C4-2B (cell line): ENCODE measurements around the gene SMAP2.

Experiments used
- H3K27ac ChIP-seq: fragments of 450-650 bp; 2 replicates; pipeline ENCODE4 v1.5.1; 2017
- CTCF ChIP-seq: fragments of 450-650 bp; conservative IDR thresholded peaks from 2 replicates; pipeline ENCODE4 v1.5.1; 2017; ENCODE audit warnings: mild to moderate bottlenecking
- ZFX ChIP-seq: fragments of 450-650 bp; IDR thresholded peaks from 2 replicates; pipeline ENCODE4 v1.6.1; 2017

The SMAP2 gene

DNA sequence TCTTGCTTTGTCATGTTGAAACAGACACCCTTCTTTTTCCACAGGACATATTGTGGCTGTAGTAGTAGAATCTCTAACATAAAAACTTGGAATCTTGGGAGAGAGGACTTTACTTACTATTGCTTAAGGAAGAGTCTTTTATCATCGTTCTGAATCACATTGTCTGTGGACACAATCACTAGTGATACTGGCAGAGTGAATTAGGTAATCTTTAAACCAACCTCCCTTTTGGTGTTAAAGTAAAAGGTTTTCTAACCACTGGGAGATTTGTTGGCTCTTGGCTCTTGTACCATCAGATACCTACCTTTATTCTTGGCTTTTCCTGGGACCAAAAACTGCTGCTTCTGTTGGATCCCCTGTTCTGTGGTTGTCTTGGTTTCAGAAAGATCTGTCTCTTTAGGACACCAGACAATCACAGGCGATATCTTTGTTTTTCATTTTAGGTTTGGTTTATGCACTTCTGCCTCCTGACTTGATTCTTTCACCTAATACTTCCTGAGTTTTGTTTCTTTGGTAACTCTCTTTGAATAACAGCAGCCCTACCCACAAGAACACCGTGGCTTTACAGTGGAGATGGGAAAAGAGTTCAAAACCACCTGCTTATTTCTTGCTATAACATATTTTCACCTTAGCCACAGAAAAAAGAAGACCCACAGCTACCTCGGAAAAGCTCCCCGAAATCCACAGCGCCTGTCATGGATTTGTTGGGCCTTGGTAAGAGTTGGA is 40.2 kb downstream of the SMAP2 start:
- no peak overlapping the region for H3K27ac ChIP-seq
- TF ChIP-seq ZFX = no peak
- no peak for TF ChIP-seq CTCF

DNA sequence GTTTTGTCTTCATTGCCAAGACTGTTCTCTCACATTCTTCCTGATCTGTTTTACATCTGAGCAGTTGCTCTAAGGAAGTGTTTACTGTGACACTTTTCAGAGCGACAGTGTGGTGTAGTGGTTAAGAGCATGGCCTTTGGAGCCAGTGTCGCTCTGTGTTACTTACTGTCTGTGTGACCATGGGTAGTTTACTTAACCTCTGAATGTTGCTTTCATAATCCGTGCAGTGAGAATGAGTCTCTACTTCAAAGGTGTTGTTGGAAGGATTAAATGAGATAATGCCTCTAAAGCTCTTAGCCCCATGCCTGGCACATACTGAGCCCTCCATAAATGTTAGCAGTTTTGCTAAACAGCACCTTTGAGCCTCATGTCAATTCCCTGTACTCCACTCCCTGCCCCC is 40.8 kb downstream of the SMAP2 start:
- TF ChIP-seq CTCF = no peak
- no peak for TF ChIP-seq ZFX
- H3K27ac ChIP-seq = no peak overlapping the region

GRCh38 chr1:40416709-40417108 is 43.2 kb downstream of the SMAP2 start:
- no peak overlapping the region for H3K27ac ChIP-seq
- TF ChIP-seq ZFX = no peak
- no peak for TF ChIP-seq CTCF

- TF ChIP-seq ZFX = no peak
- TF ChIP-seq CTCF = no peak
These were observed 48.2 kb downstream of the SMAP2 start for GRCh38 chr1:40421431-40422384.

DNA sequence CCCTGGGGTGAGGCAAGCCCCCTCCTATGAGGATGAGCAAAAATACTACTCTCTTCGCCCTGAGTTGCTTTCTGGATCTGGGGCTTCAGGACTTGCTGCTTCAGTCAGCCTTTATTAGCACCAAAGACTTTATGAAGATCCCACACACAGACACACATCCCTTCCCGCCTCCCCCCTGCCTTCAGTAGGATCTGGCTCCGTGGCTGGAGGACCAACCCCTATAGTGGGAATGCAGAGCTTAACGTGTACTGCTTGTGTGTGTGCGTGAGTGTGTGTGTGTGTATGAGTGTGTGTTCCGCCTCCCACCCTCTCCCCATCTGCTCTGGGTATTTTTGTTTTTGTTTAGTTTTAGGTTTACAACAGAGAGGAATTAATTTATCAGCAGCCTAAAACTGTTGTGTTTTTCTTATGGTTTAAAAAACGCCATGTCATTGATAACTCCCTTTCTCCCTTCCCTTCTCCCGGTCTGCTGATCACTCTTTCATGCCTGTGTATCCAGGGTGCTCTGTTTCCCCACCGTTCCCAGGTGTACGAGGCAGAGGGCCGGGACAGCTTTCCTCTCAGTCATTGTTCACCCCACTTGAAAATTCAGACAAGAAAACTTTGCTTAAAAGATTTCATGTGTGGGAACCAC is 49.2 kb downstream of the SMAP2 start:
- TF ChIP-seq ZFX (no peak), CTCF (no peak)
- no peak overlapping the region for H3K27ac ChIP-seq

More at GRCh38 chr1:40421431-40422384, 48.2 kb downstream of the SMAP2 start:
- no peak overlapping the region for H3K27ac ChIP-seq

DNA sequence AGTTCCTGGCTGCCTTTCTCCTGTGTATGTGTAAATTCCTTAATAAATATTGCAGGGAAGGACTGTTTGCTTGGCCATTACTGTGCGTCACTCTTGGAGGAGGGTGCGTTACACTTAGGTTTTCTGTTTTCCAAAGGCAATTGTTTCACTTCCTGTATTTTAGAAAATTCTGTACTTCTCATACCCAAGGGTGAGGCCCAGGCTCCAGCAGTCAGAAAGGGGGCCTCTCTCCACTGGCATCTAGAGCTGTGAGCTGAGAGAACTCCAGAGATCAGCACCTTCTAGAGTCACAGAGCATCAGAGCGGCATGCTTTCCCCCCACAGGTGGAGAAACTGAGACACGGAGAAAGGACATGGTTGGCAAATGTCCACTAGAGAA is 49.7 kb downstream of the SMAP2 start:
- no peak overlapping the region for H3K27ac ChIP-seq
- TF ChIP-seq ZFX (no peak), CTCF (no peak)
